Right cardiac atrium (tissue), 5 donors: Measurements from ENCODE around the gene HPSE. TPM values are rescaled to one million over a fixed set of nuclear protein-coding genes. Genes with fewer than 3 reads are reported as not detected.
A peak's percentile ranks its signal among the peaks of the same experiment; 100 is the strongest.

ENCODE experiments used
- ATAC-seq, 2 donors: fragments of 200-7000 bp; cut with Tn5 transposase; one replicate each; pipeline versions ENCODE4 v1.8.0 to v1.9.1; 2020; ENCODE audit warnings: moderate library complexity in 2 of 2, mild to moderate bottlenecking in 1 of 2
- DNase-seq, 3 donors: peaks; one replicate each; pipeline ENCODE4 v3.0.0-alpha.2; 2020
- H3K27ac ChIP-seq: one replicate; pipeline ENCODE4 v1.5.1; 2013; ENCODE audit warnings: mild to moderate bottlenecking, low read length, control low read depth, moderate library complexity
- H3K27me3 ChIP-seq: one replicate; pipeline ENCODE4 v1.6.1; 2013; ENCODE audit not compliant: control insufficient read depth, insufficient read depth
- H3K4me1 ChIP-seq: one replicate; pipeline ENCODE4 v1.6.1; 2013; ENCODE audit warnings: low read length; ENCODE audit not compliant: control insufficient read depth, insufficient read depth
- H3K4me3 ChIP-seq: one replicate; pipeline ENCODE4 v1.5.1; 2013; ENCODE audit warnings: low read length, control low read depth
- H3K9me3 ChIP-seq: one replicate; pipeline ENCODE4 v1.6.1; 2013; ENCODE audit warnings: low read length; ENCODE audit not compliant: control insufficient read depth
- WGBS: extraction: QIAGEN DNeasy Blood & Tissue Kit; methylation state at CpG from one replicate; pipeline ENCODE4 v1.1.7; 2013; 5-methylcytosine and 5-hydroxymethylcytosine counted together
- intact Hi-C, 4 donors: fragments of 100-400 bp; cut with DNase I; formaldehyde crosslinking; loops; one replicate each; pipeline versions ENCODE4 v1.11.0 to v1.14.0; 2022 to 2023
- long read RNA-seq, 4 donors: library from polyadenylated mRNA; unstranded; transcript quantifications; one replicate each; pipeline ENCODE4 v2.0.0, GENCODE V29; 2020 to 2021
- polyA plus RNA-seq: library from polyadenylated mRNA; stranded (reverse); fragments of 200-250 nt; gene quantifications from one replicate; pipeline ENCODE4 v1.2.3, GENCODE V29; 2013
- total RNA-seq, 4 donors: library from RNA; stranded (reverse); fragmentation: NEBNext Ultra II Directional; extraction: Animal tissue kit (Norgen Biotek cat#: 25700); gene quantifications; one replicate each; pipeline ENCODE4 v1.2.1, GENCODE V29; 2021
- donor health status: healthy with polysubstance abuse.
- donor health status: DM: no; HTN: yes; CAD: no.
- donor health status: DM: no; HTN: no; CAD: no.
- donor health status: DM: no; HTN: yes; CAD: no; lungs with severe emphysema.
- donor health status: DM: yes; HTN: yes; CAD: no.

Gene HPSE
- total RNA-seq (1 to 10 TPM; 1.2 to 2.3 (median 1.8) TPM), polyA plus RNA-seq (0.50 TPM)
- long read RNA-seq, donor 1, partial matches to known transcripts = 0 of 1 reads
- long read RNA-seq, donor 1, other reads (novel, unspliced or antisense) = 1 of 1 reads
- long read RNA-seq, donor 2, full-length matches to known transcripts = 2 of 3 reads
- long read RNA-seq, donor 2, partial matches to known transcripts = 1 of 3 reads
- long read RNA-seq, donor 2, other reads (novel, unspliced or antisense) = 0 of 3 reads
- long read RNA-seq, donor 3, full-length matches to known transcripts = 1 of 1 reads
- long read RNA-seq, donor 3, partial matches to known transcripts = 0 of 1 reads
- long read RNA-seq, donor 3, other reads (novel, unspliced or antisense) = 0 of 1 reads
- long read RNA-seq, donor 4, full-length matches to known transcripts = 3 of 3 reads
- long read RNA-seq, donor 4, partial matches to known transcripts = 0 of 3 reads
- long read RNA-seq, donor 4, other reads (novel, unspliced or antisense) = 0 of 3 reads

- peak; percentile 97 for ATAC-seq
- under 1% methylated on average over 63 of the region's 63 CpGs for WGBS
Measured at GRCh38 chr4:83334425-83335241, at the start of gene HPSE. HPSE (minus strand) TSS chr4:83334848; CDS start chr4:83334782, 66 bp downstream.

GRCh38 chr4:83382850-83383249, 48.2 kb upstream of the HPSE start:
- Histone ChIP-seq H3K4me3 (no peak overlapping the region), H3K27ac (no peak overlapping the region), H3K9me3 (no peaks in the 10 kb centered on the region), H3K4me1 (no peaks in the 10 kb centered on the region), H3K27me3 (no peaks in the 10 kb centered on the region)
- DNase-seq (no peak), ATAC-seq (no peak)
- WGBS = 55% methylated on average over 2 of the region's 2 CpGs
- intact Hi-C loops = no loop called here

More at GRCh38 chr4:83334425-83335241, at the start of gene HPSE:
- intact Hi-C loops = no loop called here
- Histone ChIP-seq H3K9me3 (no peaks in the 10 kb centered on the region), H3K27ac (no peak within 1 kb of the TSS), H3K27me3 (no peaks in the 10 kb centered on the region), H3K4me1 (no peaks in the 10 kb centered on the region), H3K4me3 (peak within 1 kb of the TSS; percentile 35)
- DNase-seq = peak; percentile 87 to 94 (median 94)

GRCh38 chr4:83381173-83381572, 46.5 kb upstream of the HPSE start:
- H3K4me1 ChIP-seq = no peaks in the 10 kb centered on the region
- DNase-seq = no peak
- ATAC-seq = no peak
- intact Hi-C loops = no loop called here
- no peak overlapping the region for H3K27ac ChIP-seq
- WGBS = 74% methylated on average over 4 of the region's 4 CpGs
- no peaks in the 10 kb centered on the region for H3K9me3 ChIP-seq
- H3K27me3 ChIP-seq = no peaks in the 10 kb centered on the region
- no peak overlapping the region for H3K4me3 ChIP-seq

- no peak for ATAC-seq
- no peak for DNase-seq
- H3K4me1 ChIP-seq = no peaks in the 10 kb centered on the region
- H3K27me3 ChIP-seq = no peaks in the 10 kb centered on the region
- H3K4me3 ChIP-seq = no peak overlapping the region
- intact Hi-C loops = no loop called here
- H3K27ac ChIP-seq = no peak overlapping the region
- WGBS = 83% methylated on average over 5 of the region's 5 CpGs
- H3K9me3 ChIP-seq = no peaks in the 10 kb centered on the region
Measured at GRCh38 chr4:83378419-83378818, 43.8 kb upstream of the HPSE start.

GRCh38 chr4:83372931-83373330, 38.3 kb upstream of the HPSE start:
- WGBS = 57% methylated on average over 1 of the region's 1 CpG
- Histone ChIP-seq H3K9me3 (no peaks in the 10 kb centered on the region), H3K4me3 (no peak overlapping the region), H3K27ac (no peak overlapping the region), H3K27me3 (no peaks in the 10 kb centered on the region), H3K4me1 (no peaks in the 10 kb centered on the region)
- DNase-seq = no peak
- ATAC-seq = no peak
- intact Hi-C loops = no loop called here

GRCh38 chr4:83371936-83372335, 37.3 kb upstream of the HPSE start:
- H3K27ac ChIP-seq = no peak overlapping the region
- intact Hi-C loops = no loop called here
- 75% methylated on average over 1 of the region's 1 CpG for WGBS
- H3K27me3 ChIP-seq = no peaks in the 10 kb centered on the region
- ATAC-seq (no peak), DNase-seq (no peak)
- H3K4me3 ChIP-seq = no peak overlapping the region
- no peaks in the 10 kb centered on the region for H3K9me3 ChIP-seq
- no peaks in the 10 kb centered on the region for H3K4me1 ChIP-seq

- H3K4me1 ChIP-seq = no peaks in the 10 kb centered on the region
- no peak overlapping the region for H3K4me3 ChIP-seq
- intact Hi-C loops = no loop called here
- no peaks in the 10 kb centered on the region for H3K27me3 ChIP-seq
- DNase-seq (no peak), ATAC-seq (no peak)
- no peak overlapping the region for H3K27ac ChIP-seq
- 92% methylated on average over 5 of the region's 5 CpGs for WGBS
- H3K9me3 ChIP-seq = no peaks in the 10 kb centered on the region
Measured at GRCh38 chr4:83371235-83371634, 36.6 kb upstream of the HPSE start.

- 82% methylated on average over 1 of the region's 1 CpG for WGBS
- no peak for ATAC-seq
- intact Hi-C loops = no loop called here
Measured at GRCh38 chr4:83370640-83370906, 35.9 kb upstream of the HPSE start.

GRCh38 chr4:83369831-83370639, 35.4 kb upstream of the HPSE start:
- ATAC-seq (peak in 1 of 2 donors; percentile 31), DNase-seq (no peak)
- intact Hi-C loops = no loop called here
- H3K27me3 ChIP-seq = no peaks in the 10 kb centered on the region
- 69% methylated on average over 4 of the region's 4 CpGs for WGBS
- H3K27ac ChIP-seq = no peak overlapping the region
- no peak overlapping the region for H3K4me3 ChIP-seq
- no peaks in the 10 kb centered on the region for H3K4me1 ChIP-seq
- H3K9me3 ChIP-seq = no peaks in the 10 kb centered on the region

More at GRCh38 chr4:83370640-83370906, 35.9 kb upstream of the HPSE start:
- H3K9me3 ChIP-seq = no peaks in the 10 kb centered on the region
- no peak overlapping the region for H3K27ac ChIP-seq
- no peak overlapping the region for H3K4me3 ChIP-seq
- no peak for DNase-seq
- H3K27me3 ChIP-seq = no peaks in the 10 kb centered on the region
- no peaks in the 10 kb centered on the region for H3K4me1 ChIP-seq

GRCh38 chr4:83364312-83364711, 29.7 kb upstream of the HPSE start:
- Histone ChIP-seq H3K27me3 (no peaks in the 10 kb centered on the region), H3K27ac (no peak overlapping the region), H3K9me3 (no peaks in the 10 kb centered on the region), H3K4me1 (no peaks in the 10 kb centered on the region), H3K4me3 (no peak overlapping the region)
- ATAC-seq = no peak
- no peak for DNase-seq
- intact Hi-C loops = no loop called here
- WGBS = 72% methylated on average over 3 of the region's 3 CpGs
